ENCODE data around the gene PTPRM.

GRCh38 chr18:8431036-8431435 is 863.9 kb downstream of the PTPRM start:
- TF ChIP-seq POLR2A (IDR thresholded peaks at IDR 0.05; ENCODE audit: low read depth, low read length) (no peak), POLR2AphosphoS5 (IDR thresholded peaks at IDR 0.05; ENCODE audit: low read depth, low read length) (no peak), TAF1 (IDR thresholded peaks at IDR 0.05; ENCODE audit: low read depth, low read length) (no peak), SPI1 (IDR thresholded peaks at IDR 0.05; ENCODE audit: low read depth, low read length) (no peak)

All from GM12891 (cell line).